ENCODE data around the gene DNAJC5G. TPM values are rescaled to one million over a fixed set of nuclear protein-coding genes. Genes with fewer than 3 reads are reported as not detected.

DNAJC5G gene
- total and polyA plus RNA-seq, 9 of the 15 experiments (the other 6 are each of a cell fraction or from before 2014, with no cell fraction given) = not detected

DNA sequence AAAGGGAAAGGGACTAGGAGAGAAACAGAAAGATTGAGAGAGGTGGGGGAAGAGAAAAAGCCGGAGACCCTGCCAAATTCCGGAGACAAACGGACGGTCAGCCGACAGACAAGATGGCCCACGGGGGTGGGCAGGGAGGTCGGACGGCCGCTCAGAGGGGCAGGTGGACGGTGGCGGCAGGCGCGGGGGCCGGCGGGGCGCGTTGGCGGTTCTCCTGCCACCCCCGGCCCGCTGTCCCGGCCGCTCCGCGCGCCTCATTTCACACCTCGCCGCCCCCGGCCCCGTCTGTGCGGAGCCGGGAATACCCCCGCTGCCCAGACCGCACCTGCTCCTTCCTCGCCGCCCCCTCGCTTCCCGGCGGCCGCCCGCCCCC, 13.3 kb upstream of the DNAJC5G start:
- in situ Hi-C loops (cut with MboI) = no loop called here
- DNase-seq (ENCODE audit: extremely low read depth in 1 of 4, low spot score in 3 of 4) (no peak), FAIRE-seq (no peak), ATAC-seq (no peak)
- Histone ChIP-seq H3K9ac (ENCODE audit: insufficient read depth in 1 of 2, low read depth in 2 of 2, low read length in 2 of 2) (no peak overlapping the region), H3K4me2 (ENCODE audit: insufficient read depth, low read length) (no peak overlapping the region), H3K9me1 (ENCODE audit: control insufficient read depth, insufficient read depth, low read length) (no peaks in the 10 kb centered on the region), H3K79me2 (ENCODE audit: control insufficient read depth, insufficient read depth, low read length) (no peaks in the 10 kb centered on the region), H3K36me3 (ENCODE audit: control insufficient read depth, insufficient read depth, low read length) (no peaks in the 10 kb centered on the region), H3K4me3 (peak overlapping the region; percentile 53), H3K9me3 (replicated peaks; ENCODE audit: control insufficient read depth, insufficient read depth, low read depth, low read length) (no peaks in the 10 kb centered on the region; the same call in 1 of the 2 replicates), H3K27ac (ENCODE audit: extremely low read depth, low read depth, low read length) (no peak overlapping the region), H2AFZ (ENCODE audit: low read depth, low read length) (no peak overlapping the region), H4K20me1 (replicated peaks; ENCODE audit: control insufficient read depth, insufficient read depth, low read length) (no peaks in the 10 kb centered on the region; the same call in 1 of the 2 replicates), H3K4me1 (replicated peaks in 1 of 2; ENCODE audit: control insufficient read depth in 2 of 2, insufficient read depth in 2 of 2, low read length in 2 of 2) (peaks cover 0 to 45% of the 10 kb centered on the region in 2 experiments; a peak in 3 of 5 replicates), H3K27me3 (ENCODE audit: control insufficient read depth in 2 of 2, insufficient read depth in 2 of 2, low read length in 2 of 2) (peaks cover 31 to 43% of the 10 kb centered on the region in 2 experiments; a peak in 4 of 5 replicates)
- ChIA-PET CTCF (ENCODE audit: low intra/inter-chr PET ratio) (no interaction called here), POLR2A (no interaction called here)
- BruUV-seq (replicated peaks) = no TSS peak
- intact Hi-C loops (cut with micrococcal nuclease) = no loop called here
- WGBS (ENCODE audit: insufficient coverage, low coverage, missing lambda C conversion rate) = 62% methylated on average over 11 of the region's 40 CpGs
- no peak for TF ChIP-seq ZFP1 (CRISPR knock-in tag; IDR thresholded peaks at IDR 0.05)
- no peak for TF ChIP-seq AFF4 (CRISPR knock-in tag; IDR thresholded peaks at IDR 0.05)
- TF ChIP-seq NFE2 (IDR thresholded peaks at IDR 0.05; ENCODE audit: low read depth) = no peak
- TF ChIP-seq KLF6 (CRISPR knock-in tag; IDR thresholded peaks at IDR 0.05; ENCODE audit: borderline replicate concordance) = no peak
- TF ChIP-seq, protein P1, sequence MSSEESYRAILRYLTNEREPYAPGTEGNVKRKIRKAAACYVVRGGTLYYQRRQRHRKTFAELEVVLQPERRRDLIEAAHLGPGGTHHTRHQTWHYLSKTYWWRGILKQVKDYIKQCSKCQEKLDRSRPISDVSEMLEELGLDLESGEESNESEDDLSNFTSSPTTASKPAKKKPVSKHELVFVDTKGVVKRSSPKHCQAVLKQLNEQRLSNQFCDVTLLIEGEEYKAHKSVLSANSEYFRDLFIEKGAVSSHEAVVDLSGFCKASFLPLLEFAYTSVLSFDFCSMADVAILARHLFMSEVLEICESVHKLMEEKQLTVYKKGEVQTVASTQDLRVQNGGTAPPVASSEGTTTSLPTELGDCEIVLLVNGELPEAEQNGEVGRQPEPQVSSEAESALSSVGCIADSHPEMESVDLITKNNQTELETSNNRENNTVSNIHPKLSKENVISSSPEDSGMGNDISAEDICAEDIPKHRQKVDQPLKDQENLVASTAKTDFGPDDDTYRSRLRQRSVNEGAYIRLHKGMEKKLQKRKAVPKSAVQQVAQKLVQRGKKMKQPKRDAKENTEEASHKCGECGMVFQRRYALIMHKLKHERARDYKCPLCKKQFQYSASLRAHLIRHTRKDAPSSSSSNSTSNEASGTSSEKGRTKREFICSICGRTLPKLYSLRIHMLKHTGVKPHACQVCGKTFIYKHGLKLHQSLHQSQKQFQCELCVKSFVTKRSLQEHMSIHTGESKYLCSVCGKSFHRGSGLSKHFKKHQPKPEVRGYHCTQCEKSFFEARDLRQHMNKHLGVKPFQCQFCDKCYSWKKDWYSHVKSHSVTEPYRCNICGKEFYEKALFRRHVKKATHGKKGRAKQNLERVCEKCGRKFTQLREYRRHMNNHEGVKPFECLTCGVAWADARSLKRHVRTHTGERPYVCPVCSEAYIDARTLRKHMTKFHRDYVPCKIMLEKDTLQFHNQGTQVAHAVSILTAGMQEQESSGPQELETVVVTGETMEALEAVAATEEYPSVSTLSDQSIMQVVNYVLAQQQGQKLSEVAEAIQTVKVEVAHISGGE (CRISPR knock-in tag; IDR thresholded peaks at IDR 0.05) = no peak
- no peak for TF ChIP-seq SAFB (IDR thresholded peaks at IDR 0.05; ENCODE audit: borderline replicate concordance, low read depth, low read length)
- TF ChIP-seq IRF9 (tag; IDR thresholded peaks at IDR 0.05) = no peak
- no peak for TF ChIP-seq USF1 (CRISPR knock-in tag; IDR thresholded peaks at IDR 0.05)
- no peak for TF ChIP-seq PCBP1 (IDR thresholded peaks at IDR 0.05; ENCODE audit: low read depth, low read length, poor library complexity, severe bottlenecking)
- TF ChIP-seq SUPT5H (IDR thresholded peaks at IDR 0.05) = no peak
- no peak for TF ChIP-seq XRCC3 (IDR thresholded peaks at IDR 0.05)
- TF ChIP-seq MXD1 (CRISPR knock-in tag; IDR thresholded peaks at IDR 0.05; ENCODE audit: borderline replicate concordance, poor library complexity, severe bottlenecking) = no peak

Measured in K562 (cell line).